Neural progenitor cell (in vitro differentiated cells): ENCODE measurements around the gene ARHGAP8. TPM values are rescaled to one million over a fixed set of nuclear protein-coding genes. Genes with fewer than 3 reads are reported as not detected.
A peak's percentile ranks its signal among the peaks of the same experiment; 100 is the strongest.

Source experiments
- DNase-seq: peaks from one replicate; pipeline ENCODE4 v3.0.0-alpha.2; 2016; ENCODE audit warnings: low spot score
- H2AFZ ChIP-seq: fragments of 200-600 bp; sonication (generic); replicated peaks from 2 replicates; pipeline ENCODE4 v1.6.1; 2016; ENCODE audit warnings: antibody characterized with exemption
- H3F3A ChIP-seq: fragments of 200-600 bp; sonication (generic); 2 replicates; pipeline ENCODE4 v1.6.1; 2016; ENCODE audit warnings: antibody characterized with exemption, low read depth
- H3K27ac ChIP-seq: fragments of 200-600 bp; sonication (generic); 2 replicates; pipeline ENCODE4 v1.5.1; 2016; ENCODE audit warnings: mild to moderate bottlenecking
- H3K27me3 ChIP-seq: fragments of 200-600 bp; sonication (generic); 2 replicates; pipeline ENCODE4 v1.6.1; 2016; ENCODE audit warnings: mild to moderate bottlenecking, moderate library complexity
- H3K36me3 ChIP-seq: fragments of 200-600 bp; sonication (generic); 2 replicates; pipeline ENCODE4 v1.5.1; 2016
- H3K4me1 ChIP-seq: fragments of 200-600 bp; sonication (generic); 2 replicates; pipeline ENCODE4 v1.6.1; 2016; ENCODE audit warnings: mixed run types
- H3K4me2 ChIP-seq: fragments of 200-600 bp; sonication (generic); 2 replicates; pipeline ENCODE4 v1.6.1; 2016
- H3K4me3 ChIP-seq: fragments of 200-600 bp; sonication (generic); 2 replicates; pipeline ENCODE4 v1.5.1; 2016
- H3K79me2 ChIP-seq: fragments of 200-600 bp; sonication (generic); 2 replicates; pipeline ENCODE4 v1.6.1; 2016; ENCODE audit warnings: low read depth
- H3K9ac ChIP-seq: fragments of 200-600 bp; sonication (generic); 2 replicates; pipeline ENCODE4 v1.6.1; 2016
- H3K9me3 ChIP-seq: fragments of 200-600 bp; sonication (generic); 2 replicates; pipeline ENCODE4 v1.5.1; 2016; ENCODE audit warnings: low read depth
- H4K20me1 ChIP-seq: fragments of 200-600 bp; sonication (generic); 2 replicates; pipeline ENCODE4 v1.6.1; 2016; ENCODE audit warnings: low read depth
- H3K27ac Mint-ChIP-seq: 3 replicates; pipeline ENCODE4 v1.8.0; 2021; ENCODE audit warnings: mixed read lengths
- H3K27me3 Mint-ChIP-seq: 2 replicates; pipeline ENCODE4 v1.8.0; 2022; ENCODE audit warnings: low read depth, mild to moderate bottlenecking, inconsistent platforms, moderate library complexity, mixed read lengths; ENCODE audit not compliant: insufficient read depth
- H3K36me3 Mint-ChIP-seq: 3 replicates; pipeline ENCODE4 v1.8.0; 2021; ENCODE audit warnings: mixed read lengths
- H3K4me1 Mint-ChIP-seq: 3 replicates; pipeline ENCODE4 v1.8.0; 2021; ENCODE audit warnings: mixed read lengths
- H3K4me3 Mint-ChIP-seq: 3 replicates; pipeline ENCODE4 v1.8.0; 2021; ENCODE audit warnings: mild to moderate bottlenecking, moderate library complexity, mixed read lengths
- H3K9me3 Mint-ChIP-seq: 3 replicates; pipeline ENCODE4 v1.8.0; 2020; ENCODE audit warnings: mixed read lengths
- CTCF ChIP-seq: fragments of 200-600 bp; sonication (generic); IDR thresholded peaks from 2 replicates; pipeline ENCODE4 v1.5.1; 2017; ENCODE audit warnings: antibody characterized with exemption, mild to moderate bottlenecking
- EZH2 ChIP-seq: fragments of 200-600 bp; sonication (generic); IDR thresholded peaks from 2 replicates; pipeline ENCODE4 v1.6.1; 2017; ENCODE audit warnings: antibody characterized with exemption, mild to moderate bottlenecking, moderate library complexity
- EZH2phosphoT487 ChIP-seq: fragments of 200-600 bp; sonication (generic); IDR thresholded peaks from 2 replicates; pipeline ENCODE4 v1.6.1; 2017; ENCODE audit warnings: antibody characterized with exemption
- total RNA-seq: library from RNA; depleted of rRNA; stranded (reverse); fragments of >200 nt; gene quantifications from 2 replicates; pipeline ENCODE4 v1.2.3, GENCODE V29; 2015; ENCODE audit warnings: low replicate concordance

Gene ARHGAP8
- total RNA-seq, 1 donor from 2014 or later: 3.0 TPM

- no peak overlapping the region for H3K4me3 Mint-ChIP-seq
Observed at GRCh38 chr22:44705022-44705297, 47.4 kb upstream of the ARHGAP8 start.

GRCh38 chr22:44706488-44706887 is 45.9 kb upstream of the ARHGAP8 start:
- Mint-ChIP-seq H3K36me3 (no peaks in the 10 kb centered on the region), H3K27ac (no peak overlapping the region), H3K4me3 (no peak overlapping the region), H3K27me3 (peaks cover 17% of the 10 kb centered on the region), H3K4me1 (peaks cover 16% of the 10 kb centered on the region), H3K9me3 (no peaks in the 10 kb centered on the region)
- Histone ChIP-seq H3K9ac (no peak overlapping the region), H2AFZ (no peak overlapping the region), H4K20me1 (peaks cover 32% of the 10 kb centered on the region), H3K27ac (no peak overlapping the region), H3K9me3 (no peaks in the 10 kb centered on the region), H3K4me1 (peaks cover 23% of the 10 kb centered on the region), H3K36me3 (no peaks in the 10 kb centered on the region), H3K4me2 (peak overlapping the region; percentile 27), H3F3A (peaks cover 11% of the 10 kb centered on the region), H3K4me3 (no peak overlapping the region), H3K27me3 (peaks cover 24% of the 10 kb centered on the region), H3K79me2 (peaks cover 6% of the 10 kb centered on the region)
- DNase-seq: no peak
- TF ChIP-seq EZH2phosphoT487 (no peak), CTCF (no peak), EZH2 (no peak)

More at GRCh38 chr22:44705022-44705297, 47.4 kb upstream of the ARHGAP8 start:
- DNase-seq: no peak
- Histone ChIP-seq H3K9me3 (no peaks in the 10 kb centered on the region), H3K79me2 (peaks cover 6% of the 10 kb centered on the region), H2AFZ (no peak overlapping the region), H3F3A (peaks cover 17% of the 10 kb centered on the region), H3K36me3 (no peaks in the 10 kb centered on the region), H3K27me3 (peaks cover 36% of the 10 kb centered on the region), H3K27ac (no peak overlapping the region), H3K4me3 (no peak overlapping the region), H4K20me1 (peaks cover 28% of the 10 kb centered on the region), H3K4me2 (no peak overlapping the region), H3K4me1 (peaks cover 19% of the 10 kb centered on the region), H3K9ac (no peak overlapping the region)
- peaks cover 17% of the 10 kb centered on the region for H3K27me3 Mint-ChIP-seq
- H3K9me3 Mint-ChIP-seq: no peaks in the 10 kb centered on the region
- H3K36me3 Mint-ChIP-seq: no peaks in the 10 kb centered on the region
- TF ChIP-seq EZH2phosphoT487 (no peak), EZH2 (no peak), CTCF (no peak)
- peaks cover 14% of the 10 kb centered on the region for H3K4me1 Mint-ChIP-seq
- H3K27ac Mint-ChIP-seq: no peak overlapping the region

DNA sequence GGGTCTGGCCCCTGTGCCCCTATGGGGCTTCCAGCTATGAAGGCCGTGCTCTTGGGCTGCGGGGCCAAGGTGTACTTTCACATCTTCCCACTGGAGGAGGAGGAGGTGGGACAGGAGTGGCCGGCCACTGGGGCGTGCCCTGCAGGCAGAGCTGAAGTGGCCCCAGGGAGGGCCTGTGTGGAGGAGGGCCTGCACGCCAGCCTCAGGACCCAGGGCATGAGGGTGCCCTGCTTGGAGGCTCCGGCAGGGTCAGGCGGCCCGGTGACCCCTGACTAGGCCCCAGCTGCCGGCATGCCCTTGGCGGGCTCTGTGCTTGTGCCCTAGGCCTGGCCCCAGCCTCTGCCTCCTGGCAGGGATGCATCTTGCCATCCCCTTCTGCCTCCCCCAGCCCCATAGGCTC is 45.2 kb upstream of the ARHGAP8 start:
- H3K27ac Mint-ChIP-seq: no peak overlapping the region
- TF ChIP-seq EZH2phosphoT487 (no peak), EZH2 (no peak), CTCF (no peak)
- peaks cover 32% of the 10 kb centered on the region for H4K20me1 ChIP-seq

More for the DNA sequence above, 45.2 kb upstream of the ARHGAP8 start:
- Histone ChIP-seq H3F3A (peaks cover 11% of the 10 kb centered on the region), H3K4me3 (no peak overlapping the region), H3K4me2 (no peak overlapping the region), H3K9ac (no peak overlapping the region), H3K27me3 (peaks cover 20% of the 10 kb centered on the region), H3K9me3 (no peaks in the 10 kb centered on the region), H3K79me2 (peaks cover 6% of the 10 kb centered on the region), H3K36me3 (no peaks in the 10 kb centered on the region), H2AFZ (no peak overlapping the region), H3K27ac (no peak overlapping the region), H3K4me1 (peaks cover 23% of the 10 kb centered on the region)
- Mint-ChIP-seq H3K4me1 (peaks cover 16% of the 10 kb centered on the region), H3K4me3 (no peak overlapping the region), H3K36me3 (no peaks in the 10 kb centered on the region), H3K9me3 (no peaks in the 10 kb centered on the region), H3K27me3 (peaks cover 14% of the 10 kb centered on the region)
- DNase-seq: no peak
